ENCODE results near the gene COX18.

- no peak for TF ChIP-seq CTCF (optimal IDR thresholded peaks at IDR 0.05 in 1 of 3, IDR thresholded peaks at IDR 0.05 in 1 of 3, conservative IDR thresholded peaks at IDR 0.05 in 1 of 3; ENCODE audit: extremely low read depth in 1 of 3, insufficient read depth in 2 of 3, low read length in 3 of 3)
- no peak for TF ChIP-seq EZH2 (IDR thresholded peaks at IDR 0.05; ENCODE audit: low read length)
Observed at GRCh38 chr4:73068491-73069337, 802 bp downstream of the COX18 start.

All from keratinocyte (primary cell).